Suprapubic skin (tissue), 3 donors: Measurements from ENCODE around the gene TIPIN.

Experiments used
- CTCF ChIP-seq, 2 donors: fragments of 200-600 bp in 1 of 2; fragments of 450-650 bp in 1 of 2; sonication (generic) in 1 of 2; IDR thresholded peaks; one replicate each; pipeline ENCODE4 v1.5.1; 2016 to 2019; ENCODE audit warnings: antibody characterized with exemption in 2 of 2, mild to moderate bottlenecking in 1 of 2, moderate library complexity in 1 of 2
- EP300 ChIP-seq: sonication (generic); formaldehyde crosslinking; IDR thresholded peaks from one replicate; pipeline ENCODE4 v1.6.1; 2017; ENCODE audit warnings: antibody characterized with exemption
- POLR2A ChIP-seq, 2 donors: fragments of 450-650 bp; IDR thresholded peaks; one replicate each; pipeline ENCODE4 v1.6.1; 2017; ENCODE audit warnings: antibody characterized with exemption in 2 of 2, mild to moderate bottlenecking in 2 of 2, moderate library complexity in 2 of 2

GRCh38 chr15:66323312-66323928, 33.1 kb downstream of the TIPIN start:
- TF ChIP-seq POLR2A (IDR thresholded peaks at IDR 0.05) (no peak), CTCF (IDR thresholded peaks at IDR 0.05) (no peak), EP300 (no peak)
